ENCODE measurements around the gene SLC9A3. TPM values are rescaled to one million over a fixed set of nuclear protein-coding genes. Genes with fewer than 3 reads are reported as not detected.

Gene SLC9A3
- total RNA-seq, 4 donors from 2014 or later: 1.7 to 5.0 (median 2.8) TPM

- 47% methylated on average over 9 of the region's 9 CpGs for WGBS
- DNase-seq (ENCODE audit: extremely low spot score): no peak
- no peak overlapping the region for H3K27ac ChIP-seq (replicated peaks in 1 of 4)
- no peak overlapping the region for H3K4me3 ChIP-seq
- H3K4me1 ChIP-seq: peaks cover 4 to 26% (median 21%) of the 10 kb centered on the region in 4 donors
- peaks cover 3 to 100% (median 34%) of the 10 kb centered on the region in 4 donors for H3K27me3 ChIP-seq
- TF ChIP-seq POLR2A (IDR thresholded peaks at IDR 0.05; ENCODE audit: low read depth) (no peak), POLR2AphosphoS5 (IDR thresholded peaks at IDR 0.05) (no peak), EP300 (IDR thresholded peaks at IDR 0.05) (no peak)
- TF ChIP-seq, protein P1, sequence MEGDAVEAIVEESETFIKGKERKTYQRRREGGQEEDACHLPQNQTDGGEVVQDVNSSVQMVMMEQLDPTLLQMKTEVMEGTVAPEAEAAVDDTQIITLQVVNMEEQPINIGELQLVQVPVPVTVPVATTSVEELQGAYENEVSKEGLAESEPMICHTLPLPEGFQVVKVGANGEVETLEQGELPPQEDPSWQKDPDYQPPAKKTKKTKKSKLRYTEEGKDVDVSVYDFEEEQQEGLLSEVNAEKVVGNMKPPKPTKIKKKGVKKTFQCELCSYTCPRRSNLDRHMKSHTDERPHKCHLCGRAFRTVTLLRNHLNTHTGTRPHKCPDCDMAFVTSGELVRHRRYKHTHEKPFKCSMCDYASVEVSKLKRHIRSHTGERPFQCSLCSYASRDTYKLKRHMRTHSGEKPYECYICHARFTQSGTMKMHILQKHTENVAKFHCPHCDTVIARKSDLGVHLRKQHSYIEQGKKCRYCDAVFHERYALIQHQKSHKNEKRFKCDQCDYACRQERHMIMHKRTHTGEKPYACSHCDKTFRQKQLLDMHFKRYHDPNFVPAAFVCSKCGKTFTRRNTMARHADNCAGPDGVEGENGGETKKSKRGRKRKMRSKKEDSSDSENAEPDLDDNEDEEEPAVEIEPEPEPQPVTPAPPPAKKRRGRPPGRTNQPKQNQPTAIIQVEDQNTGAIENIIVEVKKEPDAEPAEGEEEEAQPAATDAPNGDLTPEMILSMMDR (IDR thresholded peaks at IDR 0.05): no peak
- intact Hi-C loops (cut with DNase I): no loop called here
- no peaks in the 10 kb centered on the region for H3K36me3 ChIP-seq
- H3K9me3 ChIP-seq: no peaks in the 10 kb centered on the region
These were observed 2.6 kb downstream of the SLC9A3 start for GRCh38 chr5:521680-522079.

- Histone ChIP-seq H3K4me3 (no peak overlapping the region), H3K27ac (replicated peaks in 1 of 4) (no peak overlapping the region), H3K9me3 (no peaks in the 10 kb centered on the region), H3K36me3 (no peaks in the 10 kb centered on the region), H3K4me1 (peaks cover 4 to 26% (median 21%) of the 10 kb centered on the region in 4 donors), H3K27me3 (peaks cover 2 to 100% (median 29%) of the 10 kb centered on the region in 4 donors)
- no peak for DNase-seq (ENCODE audit: extremely low spot score)
- WGBS: 93% methylated on average over 5 of the region's 9 CpGs
- intact Hi-C loops (cut with DNase I): no loop called here
- TF ChIP-seq, protein P1 (IDR thresholded peaks at IDR 0.05): no peak
- TF ChIP-seq POLR2AphosphoS5 (IDR thresholded peaks at IDR 0.05) (no peak), EP300 (IDR thresholded peaks at IDR 0.05) (no peak), POLR2A (IDR thresholded peaks at IDR 0.05; ENCODE audit: low read depth) (no peak)
These were observed 3.4 kb downstream of the SLC9A3 start for GRCh38 chr5:520850-521226.

GRCh38 chr5:520196-520849 is 3.9 kb downstream of the SLC9A3 start:
- Histone ChIP-seq H3K4me3 (no peak overlapping the region), H3K4me1 (peaks cover 4 to 26% (median 21%) of the 10 kb centered on the region in 4 donors), H3K27ac (replicated peaks in 1 of 4) (no peak overlapping the region), H3K9me3 (no peaks in the 10 kb centered on the region), H3K27me3 (peaks cover 0 to 97% (median 24%) of the 10 kb centered on the region in 4 donors), H3K36me3 (no peaks in the 10 kb centered on the region)
- intact Hi-C loops (cut with DNase I): no loop called here
- TF ChIP-seq, protein P1 (IDR thresholded peaks at IDR 0.05): no peak
- no peak for TF ChIP-seq EP300 (IDR thresholded peaks at IDR 0.05)
- TF ChIP-seq POLR2AphosphoS5 (IDR thresholded peaks at IDR 0.05): no peak
- no peak for TF ChIP-seq POLR2A (IDR thresholded peaks at IDR 0.05; ENCODE audit: low read depth)
- WGBS: 85% methylated on average over 9 of the region's 20 CpGs
- no peak for DNase-seq (ENCODE audit: extremely low spot score)

- Histone ChIP-seq H3K36me3 (no peaks in the 10 kb centered on the region), H3K27me3 (peaks cover 0 to 97% (median 16%) of the 10 kb centered on the region in 4 donors), H3K27ac (replicated peaks in 1 of 4) (no peak overlapping the region), H3K4me3 (no peak overlapping the region), H3K9me3 (no peaks in the 10 kb centered on the region), H3K4me1 (peaks cover 2 to 10% (median 9%) of the 10 kb centered on the region in 4 donors)
- TF ChIP-seq EP300 (IDR thresholded peaks at IDR 0.05) (no peak), POLR2AphosphoS5 (IDR thresholded peaks at IDR 0.05) (no peak)
- 71% methylated on average over 10 of the region's 10 CpGs for WGBS
- no peak for DNase-seq (ENCODE audit: extremely low spot score)
- intact Hi-C loops (cut with DNase I): no loop called here
These were observed 5.5 kb downstream of the SLC9A3 start for GRCh38 chr5:518721-519120.

DNA sequence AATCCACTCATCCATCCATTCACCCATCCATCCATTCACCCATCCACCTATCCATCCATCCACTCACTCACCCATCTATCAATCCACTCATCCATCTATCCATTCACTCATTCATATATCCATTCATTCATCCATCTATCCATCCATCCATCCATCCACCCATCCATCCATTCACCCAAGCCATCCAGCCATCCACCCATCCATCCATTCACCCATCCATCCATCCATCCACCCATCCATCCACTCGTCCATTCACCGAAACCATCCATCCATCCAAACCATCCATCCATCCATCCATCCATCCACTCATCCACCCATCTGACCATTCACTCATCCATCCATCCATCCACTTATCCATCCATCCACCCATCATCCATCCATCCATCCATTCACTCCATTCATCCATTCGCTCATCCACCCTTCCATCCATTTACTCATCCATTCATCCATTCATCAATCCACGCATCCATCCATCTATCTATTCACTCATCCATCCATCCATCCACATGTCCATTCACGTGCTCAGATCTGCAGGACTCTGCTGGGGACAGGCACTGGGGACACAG is 6.6 kb downstream of the SLC9A3 start:
- Histone ChIP-seq H3K27me3 (peaks cover 0 to 97% (median 5%) of the 10 kb centered on the region in 4 donors), H3K4me3 (no peak overlapping the region), H3K4me1 (no peaks in the 10 kb centered on the region), H3K27ac (replicated peaks in 1 of 4) (no peak overlapping the region), H3K36me3 (no peaks in the 10 kb centered on the region), H3K9me3 (no peaks in the 10 kb centered on the region)
- TF ChIP-seq POLR2AphosphoS5 (IDR thresholded peaks at IDR 0.05) (no peak), EP300 (IDR thresholded peaks at IDR 0.05) (no peak), POLR2A (IDR thresholded peaks at IDR 0.05; ENCODE audit: low read depth) (no peak)
- TF ChIP-seq, protein P1 (IDR thresholded peaks at IDR 0.05): no peak
- WGBS: 90% methylated on average over 5 of the region's 5 CpGs
- intact Hi-C loops (cut with DNase I): no loop called here
- no peak for DNase-seq (ENCODE audit: extremely low spot score)

All from esophagus muscularis mucosa (tissue), 4 donors.